ENCODE data around the gene PTCH2.

The PTCH2 gene

DNA sequence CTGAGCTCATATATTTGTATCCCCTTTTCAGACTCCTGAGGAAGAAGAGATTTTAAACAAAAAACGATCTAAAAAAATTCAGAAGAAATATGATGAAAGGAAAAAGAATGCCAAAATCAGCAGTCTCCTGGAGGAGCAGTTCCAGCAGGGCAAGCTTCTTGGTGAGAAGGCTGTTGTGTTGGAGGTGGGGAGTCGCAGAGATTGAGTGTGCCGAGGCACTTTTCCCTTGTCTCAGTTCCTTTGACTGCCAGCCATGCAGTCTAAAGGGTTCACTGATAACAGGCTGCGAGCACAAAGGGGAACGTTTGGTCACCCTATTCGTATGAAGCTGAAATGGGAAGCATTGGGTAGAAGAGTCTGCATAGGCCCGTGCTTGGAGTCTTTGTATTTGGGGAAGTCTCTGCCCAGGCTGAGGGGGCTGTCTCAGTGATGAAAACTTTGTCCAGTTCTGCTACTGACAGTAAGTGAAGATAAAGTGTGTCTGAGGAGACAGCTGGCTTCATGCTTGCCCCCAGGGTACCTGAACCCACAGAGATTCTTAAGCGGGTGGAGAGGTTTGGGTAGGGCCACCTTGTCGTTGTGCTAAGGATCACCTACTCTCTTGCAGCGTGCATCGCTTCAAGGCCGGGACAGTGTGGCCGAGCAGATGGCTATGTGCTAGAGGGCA, 65.0 kb downstream of the PTCH2 start:
- no peak for DNase-seq

DNA sequence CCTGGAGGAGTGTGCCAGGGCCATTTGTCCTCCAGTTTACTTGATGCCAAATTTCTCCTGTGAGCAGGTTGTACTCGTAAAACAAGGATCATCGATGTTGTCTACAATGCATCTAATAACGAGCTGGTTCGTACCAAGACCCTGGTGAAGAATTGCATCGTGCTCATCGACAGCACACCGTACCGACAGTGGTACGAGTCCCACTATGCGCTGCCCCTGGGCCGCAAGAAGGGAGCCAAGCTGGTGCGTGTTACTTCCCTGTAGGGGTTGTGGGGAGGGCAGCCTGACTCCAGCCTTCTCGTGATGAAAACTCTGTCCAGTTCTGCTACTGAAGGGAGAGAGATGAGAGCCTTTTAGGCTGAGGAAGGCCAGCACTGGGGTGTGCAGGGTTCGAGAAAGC, 65.5 kb downstream of the PTCH2 start:
- DNase-seq: no peak

DNA sequence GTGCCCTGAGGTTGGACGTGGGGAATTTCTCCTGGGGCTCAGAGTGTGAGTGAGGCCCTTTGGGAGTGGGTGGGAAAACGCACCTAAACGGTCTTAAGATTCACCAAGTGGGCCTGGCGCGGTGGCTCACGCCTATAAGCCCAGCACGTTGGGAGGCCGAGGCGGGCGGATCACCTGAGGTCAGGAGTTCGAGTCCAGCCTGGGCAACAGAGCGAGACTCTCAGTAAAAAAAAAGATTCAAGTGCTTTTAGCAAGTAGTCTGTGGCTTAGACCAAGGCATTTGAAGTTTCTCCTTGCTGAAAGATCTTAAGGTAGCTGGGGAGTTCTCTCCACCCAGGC, 66.4 kb downstream of the PTCH2 start:
- no peak for DNase-seq

DNA sequence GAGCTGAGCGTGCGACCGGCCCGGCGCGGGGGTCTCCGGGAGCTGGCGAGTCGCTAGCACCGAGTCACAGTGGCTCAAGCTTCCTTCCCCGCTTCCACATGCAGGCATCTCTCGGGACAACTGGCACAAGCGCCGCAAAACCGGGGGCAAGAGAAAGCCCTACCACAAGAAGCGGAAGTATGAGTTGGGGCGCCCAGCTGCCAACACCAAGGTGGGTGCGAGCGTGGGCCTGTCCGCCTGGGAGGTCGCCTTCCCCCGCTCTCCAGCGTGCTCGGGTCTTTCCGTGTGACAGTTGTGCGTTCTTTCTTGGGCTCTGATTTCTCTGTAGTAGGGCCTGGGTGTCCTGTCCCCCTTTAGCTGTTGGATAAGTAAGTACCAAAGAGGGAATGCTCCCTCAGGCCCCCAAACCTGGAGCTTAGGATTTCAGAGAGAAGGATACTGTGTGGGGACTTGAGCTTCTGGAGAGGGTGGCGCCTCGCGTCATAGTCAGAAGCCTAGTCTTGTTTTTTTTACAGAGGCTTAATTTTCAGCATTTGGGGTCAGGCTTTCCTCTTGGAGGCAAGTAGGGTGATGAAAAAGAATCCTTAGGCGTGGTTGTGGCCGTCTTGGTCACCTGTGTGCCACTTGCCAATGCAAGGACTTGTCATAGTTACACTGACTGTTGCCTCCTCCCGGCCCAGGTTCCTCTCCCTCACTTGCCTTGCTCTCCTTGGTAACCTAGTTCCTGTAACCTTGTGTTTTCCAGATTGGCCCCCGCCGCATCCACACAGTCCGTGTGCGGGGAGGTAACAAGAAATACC, 66.9 kb downstream of the PTCH2 start:
- DNase-seq: no peak

DNA sequence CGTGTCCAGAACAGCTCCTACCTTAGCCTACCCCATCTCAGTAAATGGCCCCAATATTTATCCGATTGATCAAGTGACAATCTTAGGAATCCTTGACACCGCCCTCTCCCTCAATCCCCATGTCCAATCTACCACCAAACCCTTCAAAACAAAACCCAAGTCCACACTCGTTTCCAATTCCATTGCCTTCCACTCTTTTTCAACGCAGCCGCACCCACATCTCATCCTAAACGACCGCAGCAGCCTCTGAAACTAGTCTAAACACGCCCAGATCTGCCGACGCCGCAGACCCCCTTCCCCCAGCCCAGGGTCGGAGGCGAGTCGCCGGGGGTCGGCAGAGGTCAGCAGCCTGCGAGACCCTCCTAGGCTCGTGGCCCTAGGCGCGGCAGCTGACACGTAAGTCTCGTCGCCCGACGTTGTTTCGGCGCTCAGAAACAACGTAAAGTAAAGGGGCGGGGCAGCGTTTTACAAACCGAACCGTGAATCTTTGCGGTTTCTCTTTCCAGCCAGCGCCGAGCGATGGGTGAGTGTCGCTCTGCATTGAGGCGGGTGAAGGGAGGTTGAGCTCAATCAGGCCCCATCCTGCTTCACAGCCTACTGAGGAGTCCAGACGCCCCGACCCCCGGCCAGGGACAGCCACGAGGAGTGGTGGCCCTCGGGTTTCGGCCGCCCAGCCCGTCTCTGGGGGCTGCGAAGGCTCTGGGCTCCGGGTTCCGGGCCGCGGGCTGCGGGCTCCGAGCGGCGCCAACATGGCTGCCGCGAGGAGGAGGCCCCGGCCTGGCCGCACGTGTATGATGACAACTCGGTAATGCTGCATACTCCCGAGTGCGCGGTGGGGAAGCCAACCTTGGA, 67.7 kb downstream of the PTCH2 start, which contains the start of gene RPS8:
Gene RPS8, plus strand, starts transcription at position 463 of the 852 bp plus-strand sequence. Its CDS starts 57 bp downstream, at position 520.
- DNase-seq: peak; percentile 95
